Caco-2 (cell line): ENCODE results near the gene BAIAP3. TPM values are rescaled to one million over a fixed set of nuclear protein-coding genes. Genes with fewer than 3 reads are reported as not detected.

Source experiments
- BruUV-seq: library from RNA; stranded (reverse); fragments of 400-500 nt; replicated peaks from 2 replicates; lab custom pipeline; 2021; lab: Mats Ljungman, UMichigan
- CTCF ChIA-PET: fragments of 300-600 bp; sonication (Branson Sonifier 250); formaldehyde crosslinking; loops from one replicate; lab custom pipeline; 2022; ENCODE audit warnings: antibody characterized with exemption; lab: Charles Lee
- POLR2A ChIA-PET: fragments of 300-600 bp; sonication (Branson Sonifier 250); formaldehyde crosslinking; loops from one replicate; lab custom pipeline; 2022; ENCODE audit warnings: antibody characterized with exemption; lab: Charles Lee
- DNase-seq, 2 experiments: peaks; one replicate each; pipeline versions ENCODE4 v3.0.0 to v3.0.0-alpha.2; 2020 to 2022
- H3K27me3 ChIP-seq: replicated peaks from 2 replicates; pipeline ENCODE4 v1.6.0; 2011; ENCODE audit warnings: low read length; ENCODE audit not compliant: control insufficient read depth, insufficient read depth
- H3K36me3 ChIP-seq: 2 replicates; pipeline ENCODE4 v1.5.1; 2011; ENCODE audit warnings: low read length; ENCODE audit not compliant: control insufficient read depth, insufficient read depth
- H3K4me1 ChIP-seq: fragments of 250-450 bp; sonication (Bioruptor Pico); 2 replicates; pipeline ENCODE4 v1.5.1; 2020; ENCODE audit warnings: mild to moderate bottlenecking
- H3K4me3 ChIP-seq: 2 replicates; pipeline ENCODE4 v1.5.1; 2011; ENCODE audit warnings: low read depth, mild to moderate bottlenecking, control low read depth, low read length
- H3K9me3 ChIP-seq: fragments of 250-450 bp; sonication (Bioruptor Pico); 2 replicates; pipeline ENCODE4 v1.5.1; 2020; ENCODE audit warnings: mild to moderate bottlenecking, moderate library complexity
- H3K27ac Mint-ChIP-seq: one replicate; pipeline ENCODE4 v1.8.0; 2022; ENCODE audit warnings: mixed read lengths; ENCODE audit not compliant: unreplicated experiment
- H3K27me3 Mint-ChIP-seq: one replicate; pipeline ENCODE4 v1.8.0; 2022; ENCODE audit warnings: mixed read lengths; ENCODE audit not compliant: insufficient read depth, unreplicated experiment
- H3K36me3 Mint-ChIP-seq: one replicate; pipeline ENCODE4 v1.8.0; 2022; ENCODE audit warnings: mild to moderate bottlenecking, mixed read lengths; ENCODE audit not compliant: insufficient read depth, unreplicated experiment
- H3K4me1 Mint-ChIP-seq: one replicate; pipeline ENCODE4 v1.8.0; 2022; ENCODE audit warnings: low read depth, mixed read lengths; ENCODE audit not compliant: unreplicated experiment
- H3K4me3 Mint-ChIP-seq: one replicate; pipeline ENCODE4 v1.8.0; 2022; ENCODE audit warnings: mild to moderate bottlenecking, moderate library complexity, mixed read lengths; ENCODE audit not compliant: unreplicated experiment
- H3K9me3 Mint-ChIP-seq: one replicate; pipeline ENCODE4 v1.8.0; 2022; ENCODE audit warnings: mixed read lengths; ENCODE audit not compliant: unreplicated experiment
- intact Hi-C: fragments of 100-400 bp; cut with micrococcal nuclease; formaldehyde crosslinking; loops from one replicate; pipeline ENCODE4 v1.10.0; 2022; ENCODE audit not compliant: unreplicated experiment
- total RNA-seq: library from RNA; stranded (reverse); gene quantifications from 2 replicates; pipeline ENCODE4 v1.2.3, GENCODE V29; 2022
- TF ChIP-seq, protein P1 (sequence below), 2 experiments: fragments of 200-600 bp in 1 of 2; IDR thresholded peaks; 1 replicate in 1 of 2; 2 replicates in 1 of 2; pipeline versions ENCODE4 v1.5.1 to v1.8.0; 2011 to 2022; ENCODE audit warnings: antibody characterized with exemption in 1 of 2, control low read depth in 1 of 2, inconsistent platforms in 1 of 2, low read depth in 1 of 2, low read length in 1 of 2, mild to moderate bottlenecking in 1 of 2, moderate library complexity in 1 of 2; ENCODE audit not compliant: insufficient read depth in 1 of 2, severe bottlenecking in 1 of 2, unreplicated experiment in 1 of 2

BAIAP3 gene
- total RNA-seq, 1 experiment from 2014 or later = 5.0 TPM

DNA sequence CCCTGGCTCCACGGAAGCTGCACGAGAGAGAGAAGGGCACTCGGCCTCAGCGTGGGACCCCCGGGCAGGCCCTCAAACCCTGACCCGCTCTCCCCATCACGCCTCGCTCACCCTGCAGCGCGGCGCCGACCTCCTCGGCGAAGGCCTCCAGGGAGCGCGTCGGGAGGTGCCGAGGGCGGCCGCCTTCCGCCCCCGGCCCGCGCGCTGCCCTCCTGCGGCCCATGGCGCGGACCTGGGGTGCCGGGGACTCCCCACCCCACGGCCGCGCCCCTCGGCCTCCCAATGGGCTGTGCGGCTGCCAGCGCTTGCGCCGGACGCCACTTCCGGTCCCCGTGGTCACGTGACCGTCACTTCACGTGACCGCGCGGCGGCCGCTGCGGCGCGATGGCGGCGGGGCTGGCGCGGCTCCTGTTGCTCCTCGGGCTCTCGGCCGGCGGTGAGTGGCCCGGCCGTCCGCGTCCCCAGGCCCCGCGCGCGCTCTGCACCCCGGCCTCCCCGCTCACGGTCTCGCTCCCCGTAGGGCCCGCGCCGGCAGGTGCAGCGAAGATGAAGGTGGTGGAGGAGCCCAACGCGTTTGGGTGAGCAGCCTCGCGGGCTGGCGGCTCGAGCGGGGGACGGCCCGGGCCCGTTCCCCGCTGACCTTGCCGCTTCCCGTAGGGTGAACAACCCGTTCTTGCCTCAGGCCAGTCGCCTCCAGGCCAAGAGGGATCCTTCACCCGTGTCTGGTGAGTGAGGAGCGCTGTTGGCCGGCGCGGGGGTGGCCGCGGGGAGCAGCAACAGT lies 18.3 kb downstream of the BAIAP3 start, which contains the start of the genes GNPTG and TSR3:
Gene GNPTG, plus strand, starts transcription at position 350 of the 781 bp plus-strand sequence. Its CDS starts 35 bp downstream, at position 385.
Gene TSR3, minus strand, starts transcription at position 297 of the 781 bp plus-strand sequence. Its CDS starts 74 bp downstream, at position 223.
- DNase-seq = peak; percentile 80 to 89
- BruUV-seq = no TSS peak
- POLR2A ChIA-PET = interaction anchor here (0.6 kb wide), 1 partner anchor 9 kb away, joined by 6 read pairs; no protein-coding TSS in a partner anchor
- TF ChIP-seq, protein P1, sequence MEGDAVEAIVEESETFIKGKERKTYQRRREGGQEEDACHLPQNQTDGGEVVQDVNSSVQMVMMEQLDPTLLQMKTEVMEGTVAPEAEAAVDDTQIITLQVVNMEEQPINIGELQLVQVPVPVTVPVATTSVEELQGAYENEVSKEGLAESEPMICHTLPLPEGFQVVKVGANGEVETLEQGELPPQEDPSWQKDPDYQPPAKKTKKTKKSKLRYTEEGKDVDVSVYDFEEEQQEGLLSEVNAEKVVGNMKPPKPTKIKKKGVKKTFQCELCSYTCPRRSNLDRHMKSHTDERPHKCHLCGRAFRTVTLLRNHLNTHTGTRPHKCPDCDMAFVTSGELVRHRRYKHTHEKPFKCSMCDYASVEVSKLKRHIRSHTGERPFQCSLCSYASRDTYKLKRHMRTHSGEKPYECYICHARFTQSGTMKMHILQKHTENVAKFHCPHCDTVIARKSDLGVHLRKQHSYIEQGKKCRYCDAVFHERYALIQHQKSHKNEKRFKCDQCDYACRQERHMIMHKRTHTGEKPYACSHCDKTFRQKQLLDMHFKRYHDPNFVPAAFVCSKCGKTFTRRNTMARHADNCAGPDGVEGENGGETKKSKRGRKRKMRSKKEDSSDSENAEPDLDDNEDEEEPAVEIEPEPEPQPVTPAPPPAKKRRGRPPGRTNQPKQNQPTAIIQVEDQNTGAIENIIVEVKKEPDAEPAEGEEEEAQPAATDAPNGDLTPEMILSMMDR (IDR thresholded peaks at IDR 0.05; ENCODE audit: insufficient read depth in 1 of 2, low read depth in 1 of 2, low read length in 1 of 2, severe bottlenecking in 1 of 2, unreplicated experiment in 1 of 2) = no peak
- H3K9me3 ChIP-seq = no peaks in the 10 kb centered on the region
- H3K4me3 Mint-ChIP-seq = peak within 1 kb of the TSS; percentile 68
- H3K27ac Mint-ChIP-seq = peak within 1 kb of the TSS; percentile 30
- H3K4me3 ChIP-seq = peak within 1 kb of the TSS; percentile 79
- peaks cover 32% of the 10 kb centered on the region for H3K36me3 Mint-ChIP-seq
- H3K4me1 Mint-ChIP-seq = peaks cover 11% of the 10 kb centered on the region
- H3K4me1 ChIP-seq = 0 out of 2 replicates have a peak, but pooled peaks cover 3% of the 10 kb centered on the region
- H3K27me3 Mint-ChIP-seq = no peaks in the 10 kb centered on the region
- H3K36me3 ChIP-seq = no peaks in the 10 kb centered on the region; the same call in 1 of the 2 replicates
- H3K9me3 Mint-ChIP-seq = no peaks in the 10 kb centered on the region
- CTCF ChIA-PET = interaction anchor here (0.7 kb wide), 1 partner anchor 12 kb away, joined by 3 read pairs; no protein-coding TSS in a partner anchor
- no peaks in the 10 kb centered on the region for H3K27me3 ChIP-seq
- intact Hi-C loops = no loop called here

DNA sequence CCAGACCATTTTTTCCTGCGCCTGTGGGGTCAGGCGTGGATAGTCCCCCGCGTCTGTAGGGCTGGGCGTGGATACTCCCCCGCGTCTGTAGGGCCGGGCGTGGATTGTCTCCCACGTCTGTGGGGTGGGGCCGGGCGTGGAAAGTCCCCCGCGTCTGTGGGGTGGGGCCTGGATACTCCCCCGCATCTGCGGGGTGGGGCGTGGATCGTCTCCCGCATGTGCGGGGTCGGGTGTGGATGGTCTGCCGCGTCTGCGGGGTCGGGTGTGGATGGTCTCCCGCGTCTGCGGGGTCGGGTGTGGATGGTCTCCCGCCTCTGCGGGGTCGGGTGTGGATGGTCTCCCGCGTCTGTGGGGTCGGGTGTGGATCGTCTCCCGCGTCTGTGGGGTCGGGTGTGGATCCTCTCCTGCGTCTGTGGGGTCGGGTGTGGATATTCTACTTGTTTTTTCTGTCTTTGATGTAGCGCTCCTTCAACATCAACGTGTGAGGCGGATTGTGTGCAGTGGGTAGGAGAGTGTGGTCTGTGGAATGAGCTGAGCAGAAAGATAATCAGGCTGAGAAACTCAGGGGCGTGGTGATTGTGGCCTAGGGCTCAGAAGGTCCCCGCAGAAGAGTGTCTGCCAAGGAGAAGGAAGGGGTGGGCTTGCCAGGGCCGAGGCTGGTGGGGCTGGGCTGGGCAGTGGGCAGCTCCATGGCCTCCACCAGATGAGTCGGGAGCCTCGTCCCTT lies 21.5 kb downstream of the BAIAP3 start:
- H3K27ac Mint-ChIP-seq = no peak overlapping the region
- Histone ChIP-seq H3K4me3 (no peak overlapping the region), H3K4me1 (0 out of 2 replicates have a peak, but pooled peaks cover 3% of the 10 kb centered on the region), H3K9me3 (no peaks in the 10 kb centered on the region), H3K36me3 (no peaks in the 10 kb centered on the region; the same call in 1 of the 2 replicates), H3K27me3 (no peaks in the 10 kb centered on the region)
- CTCF ChIA-PET = no interaction called here
- peaks cover 11% of the 10 kb centered on the region for H3K4me1 Mint-ChIP-seq
- intact Hi-C loops = no loop called here
- no peak for DNase-seq
- H3K9me3 Mint-ChIP-seq = no peaks in the 10 kb centered on the region
- TF ChIP-seq, protein P1 (IDR thresholded peaks at IDR 0.05; ENCODE audit: insufficient read depth in 1 of 2, low read depth in 1 of 2, low read length in 1 of 2, severe bottlenecking in 1 of 2, unreplicated experiment in 1 of 2) = no peak
- H3K4me3 Mint-ChIP-seq = no peak overlapping the region
- POLR2A ChIA-PET = no interaction called here
- no TSS peak for BruUV-seq
- H3K36me3 Mint-ChIP-seq = peaks cover 54% of the 10 kb centered on the region
- H3K27me3 Mint-ChIP-seq = no peaks in the 10 kb centered on the region

DNA sequence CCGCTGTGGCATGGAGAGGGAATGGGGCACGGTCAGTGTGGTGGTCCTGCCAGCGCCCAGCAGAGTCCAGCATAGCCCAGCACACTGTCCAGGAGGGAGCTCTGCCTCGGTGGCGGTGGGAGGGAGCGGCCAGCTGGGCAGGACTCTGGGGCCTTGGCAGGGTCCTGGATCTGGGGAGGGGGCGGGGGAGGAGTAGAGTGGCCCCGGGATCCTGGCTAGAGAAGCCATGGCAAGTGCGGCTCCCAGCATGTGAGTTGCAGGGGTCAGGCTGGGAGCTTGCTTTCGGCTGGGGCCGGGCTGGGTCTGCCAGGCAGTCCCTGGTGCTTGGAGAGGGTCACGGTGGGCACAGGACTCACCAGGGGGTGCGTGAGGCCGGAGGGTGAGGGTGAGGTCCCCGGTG lies 22.1 kb downstream of the BAIAP3 start:
- Mint-ChIP-seq H3K4me1 (peaks cover 11% of the 10 kb centered on the region), H3K4me3 (no peak overlapping the region), H3K36me3 (peaks cover 60% of the 10 kb centered on the region), H3K27me3 (no peaks in the 10 kb centered on the region), H3K9me3 (no peaks in the 10 kb centered on the region), H3K27ac (no peak overlapping the region)
- intact Hi-C loops = no loop called here
- ChIA-PET POLR2A (no interaction called here), CTCF (no interaction called here)
- Histone ChIP-seq H3K9me3 (no peaks in the 10 kb centered on the region), H3K4me1 (0 out of 2 replicates have a peak, but pooled peaks cover 3% of the 10 kb centered on the region), H3K4me3 (no peak overlapping the region), H3K27me3 (no peaks in the 10 kb centered on the region), H3K36me3 (no peaks in the 10 kb centered on the region)
- DNase-seq = no peak
- TF ChIP-seq, protein P1 (IDR thresholded peaks at IDR 0.05; ENCODE audit: insufficient read depth in 1 of 2, low read depth in 1 of 2, low read length in 1 of 2, severe bottlenecking in 1 of 2, unreplicated experiment in 1 of 2) = no peak
- no TSS peak for BruUV-seq
